Esophagus (tissue), 2 donors: ENCODE results near the gene ERGIC1. TPM values are rescaled to one million over a fixed set of nuclear protein-coding genes. Genes with fewer than 3 reads are reported as not detected.

ENCODE experiments used
- H3K27ac ChIP-seq, 2 donors: one replicate each; pipeline ENCODE4 v1.5.1; 2013; ENCODE audit warnings: low read depth in 2 of 2, mild to moderate bottlenecking in 2 of 2, inconsistent platforms in 1 of 2, low read length in 1 of 2, moderate library complexity in 1 of 2
- H3K27me3 ChIP-seq, 2 donors: one replicate each; pipeline ENCODE4 v1.6.1; 2013; ENCODE audit warnings: low read length in 2 of 2, control low read depth in 1 of 2, mild to moderate bottlenecking in 1 of 2; ENCODE audit not compliant: insufficient read depth in 2 of 2, control insufficient read depth in 1 of 2
- H3K36me3 ChIP-seq, 2 donors: one replicate each; pipeline ENCODE4 v1.6.1; 2013; ENCODE audit warnings: low read length in 1 of 2; ENCODE audit not compliant: control insufficient read depth in 2 of 2, insufficient read depth in 2 of 2
- H3K4me1 ChIP-seq, 2 donors: one replicate each; pipeline ENCODE4 v1.6.1; 2013; ENCODE audit warnings: low read length in 1 of 2; ENCODE audit not compliant: control insufficient read depth in 2 of 2, insufficient read depth in 2 of 2
- H3K4me3 ChIP-seq, 2 donors: one replicate each; pipeline ENCODE4 v1.5.1; 2013; ENCODE audit warnings: low read length in 2 of 2, mild to moderate bottlenecking in 2 of 2, low read depth in 1 of 2, moderate library complexity in 1 of 2
- H3K9me3 ChIP-seq, 2 donors: one replicate each; pipeline ENCODE4 v1.6.1; 2013; ENCODE audit warnings: mild to moderate bottlenecking in 2 of 2, low read depth in 1 of 2, low read length in 1 of 2, moderate library complexity in 1 of 2; ENCODE audit not compliant: control insufficient read depth in 2 of 2, insufficient read depth in 1 of 2
- WGBS, 2 donors: extraction: QIAGEN DNeasy Blood & Tissue Kit; methylation state at CpG; one replicate each; pipeline ENCODE4 v1.1.7; 2013; 5-methylcytosine and 5-hydroxymethylcytosine counted together
- polyA plus RNA-seq, 2 donors: library from polyadenylated mRNA; stranded (reverse); fragments of 200-250 nt; gene quantifications; one replicate each; pipeline ENCODE4 v1.2.3, GENCODE V29; 2013
- donor health status: healthy with polysubstance abuse.
- donor health status: Bipolar disorder and iron deficiency.

The ERGIC1 gene
- polyA plus RNA-seq, 2 donors: 45.2 to 47.1 TPM

GRCh38 chr5:173001229-173001841 lies 167.3 kb downstream of the ERGIC1 start:
- peaks cover 3 to 8% of the 10 kb centered on the region in 2 donors for H3K4me1 ChIP-seq
- no peaks in the 10 kb centered on the region for H3K36me3 ChIP-seq
- no peak overlapping the region for H3K27ac ChIP-seq
- 79 to 88% methylated on average over 9 of the region's 9 CpGs for WGBS, 2 donors
- no peaks in the 10 kb centered on the region for H3K27me3 ChIP-seq
- H3K9me3 ChIP-seq: no peaks in the 10 kb centered on the region
- H3K4me3 ChIP-seq: no peak overlapping the region

Other genes starting within 250 kb of the ERGIC1 start
- 1 to 10 TPM; 6.9 to 8.6 TPM for gene NEURL1B, start 193.0 kb upstream of the ERGIC1 start, polyA plus RNA-seq
- 100 to 1,000 TPM in 1 of 2 donors, 10 to 100 TPM in 1; 90.4 to 129 TPM for gene DUSP1, start 63.1 kb upstream of the ERGIC1 start, polyA plus RNA-seq
- 10 to 100 TPM; 40.2 to 65.9 TPM for gene RPL26L1, start 125.2 kb downstream of the ERGIC1 start, polyA plus RNA-seq
- gene ATP6V0E1, start 149.5 kb downstream of the ERGIC1 start, polyA plus RNA-seq: 100 to 1,000 TPM; 182 to 192 TPM
- 1 to 10 TPM; 2.3 to 2.8 TPM for gene CREBRF, start 222.1 kb downstream of the ERGIC1 start, polyA plus RNA-seq